ENCODE results near the gene CBX1.
A peak's percentile ranks its signal among the peaks of the same experiment; 100 is the strongest.

Gene CBX1

DNA sequence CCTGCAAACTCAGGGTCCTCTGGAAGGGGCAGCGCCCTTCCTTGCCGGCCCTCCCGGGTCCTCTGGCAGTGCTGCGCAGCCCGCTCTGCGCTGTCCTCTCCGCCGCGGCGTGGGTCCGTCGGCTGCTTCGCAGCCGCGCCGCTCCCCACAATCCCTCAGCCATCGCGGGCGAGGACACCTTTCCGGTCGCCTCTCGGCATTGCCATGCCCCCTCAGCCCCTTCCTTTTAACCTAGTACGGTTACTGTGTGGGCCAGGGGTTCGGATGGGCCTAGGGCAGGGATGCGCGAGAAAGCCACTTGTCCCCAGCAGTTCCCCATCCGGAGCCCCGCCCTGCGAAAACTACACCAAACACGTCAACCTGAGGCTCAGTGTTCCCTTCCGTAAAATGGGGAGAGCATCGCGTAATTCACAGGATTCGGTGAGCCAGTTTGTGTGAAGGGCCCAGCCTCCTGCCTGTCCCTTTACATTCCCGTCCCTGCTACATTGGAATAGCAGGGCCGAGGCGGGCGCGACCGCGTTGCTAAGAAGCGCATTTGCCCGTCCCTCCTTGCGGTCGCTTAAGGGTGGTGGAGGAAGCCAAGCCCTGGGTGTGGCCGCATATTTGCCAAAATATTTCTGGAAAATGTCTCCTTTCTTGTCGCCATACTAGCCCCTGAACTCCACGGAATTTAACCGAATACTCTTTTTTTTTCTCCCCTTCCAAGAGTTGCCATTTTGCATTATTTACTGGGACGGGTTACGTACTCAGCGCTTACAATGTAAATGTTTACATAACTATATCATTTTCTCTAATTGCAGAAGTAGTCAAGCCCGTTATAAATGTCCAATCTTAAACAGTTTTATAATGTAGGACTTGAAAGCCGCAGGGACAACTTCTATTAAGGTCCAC lies 76.9 kb downstream of the CBX1 start:
- peak; percentile 42 for DNase-seq

DNA sequence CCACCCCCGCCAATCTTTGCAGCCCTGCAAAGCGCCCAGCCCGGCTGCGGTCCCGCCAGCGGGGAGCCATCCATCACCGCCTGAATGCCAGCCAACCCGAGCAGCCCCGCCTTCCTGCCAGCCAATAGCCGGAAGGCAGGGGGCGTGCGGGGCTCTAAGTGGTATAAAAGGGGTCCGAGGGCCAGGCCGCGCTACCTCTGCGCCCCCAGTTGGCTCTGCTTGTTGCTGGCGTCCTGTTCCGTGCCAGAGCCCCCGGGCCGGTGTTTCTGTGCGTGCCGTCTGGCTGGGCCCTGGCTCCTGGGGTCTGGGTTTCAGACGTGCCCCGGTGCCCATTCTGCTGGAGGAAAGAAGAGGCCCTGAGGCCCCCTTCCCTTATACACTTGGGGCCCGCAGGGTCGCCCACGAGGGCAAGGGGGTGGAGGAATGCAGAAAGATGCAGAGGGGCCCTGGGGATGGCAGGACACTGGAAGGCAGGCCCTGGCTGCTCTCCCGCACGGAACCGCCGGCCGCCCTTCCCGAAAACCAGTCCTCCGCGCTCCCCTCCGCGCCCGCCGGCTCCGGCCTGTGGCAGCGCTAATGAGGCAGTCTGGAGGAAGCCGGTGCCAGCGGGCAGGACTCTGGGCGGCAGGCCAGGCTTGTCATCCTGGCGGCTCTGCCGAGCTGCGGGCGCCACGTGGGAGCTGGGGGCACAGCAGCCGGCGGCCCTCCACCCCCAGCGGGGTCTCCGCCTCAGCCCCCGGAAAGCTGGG lies 77.7 kb downstream of the CBX1 start:
- peak; percentile 34 for DNase-seq

DNA sequence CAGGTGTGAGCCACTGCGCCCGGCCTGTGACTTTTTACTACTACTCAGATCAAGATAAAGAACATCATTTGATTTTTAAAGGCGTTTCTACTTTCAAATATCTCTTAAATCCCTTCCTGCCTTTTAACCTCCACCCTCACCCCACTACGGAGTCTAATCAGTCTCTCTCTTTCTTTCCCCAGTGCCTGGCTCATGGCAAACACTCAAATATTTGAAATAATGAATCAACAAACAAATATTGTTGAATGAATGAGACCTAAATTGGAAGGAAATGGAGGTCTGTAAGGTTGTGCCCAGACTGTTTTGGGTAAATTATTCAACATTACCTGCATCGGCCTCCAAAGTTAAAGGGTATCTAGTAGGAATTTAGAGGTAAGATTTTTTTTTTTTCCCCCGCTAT lies 78.4 kb downstream of the CBX1 start:
- DNase-seq: no peak

DNA sequence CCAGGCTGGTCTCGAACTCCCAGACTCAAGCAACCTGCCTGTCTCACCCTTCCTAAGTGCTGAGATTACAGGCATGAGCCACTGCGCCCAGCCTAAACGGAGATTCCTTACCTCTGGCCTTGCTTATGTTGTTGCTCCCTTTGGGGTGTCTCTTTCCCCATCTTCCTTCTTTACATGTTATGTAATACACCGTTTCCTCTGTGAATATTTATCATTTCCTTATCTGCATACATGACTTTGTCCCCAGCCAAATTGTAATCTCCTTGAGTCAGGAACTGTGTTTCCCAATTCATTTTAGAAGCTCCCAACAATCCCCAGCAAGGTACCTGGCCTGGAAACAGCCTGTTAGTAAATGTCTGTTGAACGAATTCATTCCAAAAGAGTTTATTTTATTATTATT lies 79.3 kb downstream of the CBX1 start:
- DNase-seq: no peak

All from activated CD4-positive, alpha-beta T cell treated with anti-CD3 and anti-CD28 coated beads, Interleukin-2, amount 50 U/mL, for 1 hour (primary cell).